ENCODE data around the gene CCDC33. TPM values are rescaled to one million over a fixed set of nuclear protein-coding genes. Genes with fewer than 3 reads are reported as not detected.

The CCDC33 gene
- total and polyA plus RNA-seq, 2 donors (not counting 1 experiment from before 2014, with no cell fraction given): not detected

DNA sequence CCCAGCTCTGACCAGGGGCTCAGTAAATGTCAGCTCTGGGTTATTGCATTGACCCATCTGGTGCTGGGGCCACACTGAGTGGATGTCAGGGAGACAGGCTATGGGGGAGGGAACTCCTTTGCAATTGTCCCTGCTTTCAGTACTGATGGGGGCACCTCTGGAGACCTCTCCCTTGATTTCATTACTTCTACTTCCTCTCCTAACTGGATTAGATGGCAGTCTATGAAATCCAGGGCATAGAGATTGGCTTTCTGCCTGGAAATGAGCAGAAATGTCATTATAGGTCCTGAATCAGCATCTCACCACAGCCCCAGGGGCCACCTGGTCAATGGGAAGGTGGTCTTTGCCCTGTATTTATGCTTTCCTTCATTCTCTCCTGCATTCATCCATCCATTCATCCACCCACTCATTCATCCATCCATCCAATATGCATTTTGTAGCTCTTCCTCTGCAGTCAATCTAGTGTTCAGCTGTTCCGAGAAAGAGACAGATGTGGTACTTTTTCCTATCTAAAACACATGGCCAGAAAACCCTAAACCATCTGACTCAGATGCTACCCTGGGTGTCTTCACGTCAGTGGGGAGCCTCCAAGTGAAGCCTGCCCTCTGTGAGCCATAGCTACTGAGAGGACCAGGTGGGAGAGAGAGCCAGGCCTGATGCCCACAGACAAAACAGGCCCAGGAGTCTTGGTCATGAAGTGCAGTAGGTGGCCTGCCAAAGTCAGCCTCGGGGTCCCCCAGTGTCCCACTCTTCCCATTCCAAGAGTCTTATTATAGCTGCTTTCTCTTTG, 57.1 kb downstream of the CCDC33 start:
- Histone ChIP-seq H3K4me1 (ENCODE audit: control insufficient read depth in 2 of 2, insufficient read depth in 2 of 2, low read length in 2 of 2) (no peaks in the 10 kb centered on the region), H3K27me3 (replicated peaks in 1 of 4; ENCODE audit: control extremely low read depth in 1 of 4, control insufficient read depth in 3 of 4, insufficient read depth in 4 of 4, low read length in 3 of 4) (peaks cover 0 to 29% (median 7%) of the 10 kb centered on the region in 4 experiments), H3K4me3 (ENCODE audit: control extremely low read depth in 1 of 5, extremely low read depth in 1 of 5, insufficient read depth in 1 of 5, low read depth in 2 of 5, low read length in 4 of 5) (no peak overlapping the region), H3K4me2 (replicated peaks; ENCODE audit: low read depth, low read length, poor library complexity, severe bottlenecking) (no peak overlapping the region), H4K20me1 (ENCODE audit: control insufficient read depth, insufficient read depth, low read length, poor library complexity, severe bottlenecking) (no peaks in the 10 kb centered on the region), H3K79me2 (ENCODE audit: control insufficient read depth, insufficient read depth, low read length) (no peaks in the 10 kb centered on the region), H3K36me3 (replicated peaks in 1 of 2; ENCODE audit: control extremely low read depth in 1 of 2, control insufficient read depth in 1 of 2, extremely low read depth in 1 of 2, insufficient read depth in 2 of 2, low read length in 1 of 2) (no peaks in the 10 kb centered on the region), H3K27ac (ENCODE audit: low read length in 2 of 2) (no peak overlapping the region), H3K9me3 (ENCODE audit: control extremely low read depth in 1 of 3, control insufficient read depth in 2 of 3, insufficient read depth in 1 of 3, low read length in 2 of 3) (peaks cover 0 to 12% (median 0%) of the 10 kb centered on the region in 3 donors), H3K9ac (ENCODE audit: low read length) (no peak overlapping the region), H2AFZ (ENCODE audit: insufficient read depth, low read depth, low read length, poor library complexity, severe bottlenecking) (no peak overlapping the region)
- intact Hi-C loops (cut with micrococcal nuclease): no loop called here
- WGBS (ENCODE audit: insufficient coverage): 69% methylated on average over 3 of the region's 3 CpGs
- Mint-ChIP-seq H3K27me3 (peaks cover 49% of the 10 kb centered on the region), H3K9me3 (ENCODE audit: insufficient read depth) (no peaks in the 10 kb centered on the region), H3K27ac (no peak overlapping the region), H3K4me1 (no peaks in the 10 kb centered on the region), H3K4me3 (no peak overlapping the region)
- CTCF ChIA-PET: no interaction called here
- DNase-seq (no peak), ATAC-seq (ENCODE audit: low read depth) (no peak)
- TF ChIP-seq EZH2 (IDR thresholded peaks at IDR 0.05; ENCODE audit: borderline replicate concordance, insufficient read depth, low read depth, low read length, poor library complexity, severe bottlenecking) (no peak), CTCF (IDR thresholded peaks at IDR 0.05) (no peak)
- POLR2A ChIA-PET: no interaction called here

DNA sequence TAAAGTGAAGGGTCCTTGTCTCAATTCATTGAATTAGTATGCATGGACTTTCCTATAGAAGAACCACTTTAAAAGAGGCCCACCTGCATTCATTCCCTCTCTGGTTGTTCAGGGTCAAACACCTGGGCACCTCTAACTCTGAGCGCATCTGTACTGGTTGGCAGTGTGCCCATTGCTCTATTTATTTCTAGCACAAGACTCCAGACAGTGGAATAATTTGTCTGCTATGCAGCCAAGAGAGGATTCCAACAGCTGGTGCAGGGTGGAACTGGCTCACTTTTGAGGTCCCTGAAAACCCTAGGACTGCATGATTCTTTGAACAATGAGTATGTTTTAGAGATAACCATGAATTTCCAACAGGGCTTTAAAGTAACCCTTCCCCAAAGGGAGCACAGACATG, 57.9 kb downstream of the CCDC33 start:
- no peaks in the 10 kb centered on the region for H3K4me1 Mint-ChIP-seq
- Histone ChIP-seq H3K36me3 (replicated peaks in 1 of 2; ENCODE audit: control extremely low read depth in 1 of 2, control insufficient read depth in 1 of 2, extremely low read depth in 1 of 2, insufficient read depth in 2 of 2, low read length in 1 of 2) (no peaks in the 10 kb centered on the region), H3K9ac (ENCODE audit: low read length) (no peak overlapping the region), H3K79me2 (ENCODE audit: control insufficient read depth, insufficient read depth, low read length) (no peaks in the 10 kb centered on the region), H3K27me3 (replicated peaks in 1 of 4; ENCODE audit: control extremely low read depth in 1 of 4, control insufficient read depth in 3 of 4, insufficient read depth in 4 of 4, low read length in 3 of 4) (peaks cover 0 to 30% (median 7%) of the 10 kb centered on the region in 4 experiments), H3K4me2 (replicated peaks; ENCODE audit: low read depth, low read length, poor library complexity, severe bottlenecking) (no peak overlapping the region), H3K9me3 (ENCODE audit: control extremely low read depth in 1 of 3, control insufficient read depth in 2 of 3, insufficient read depth in 1 of 3, low read length in 2 of 3) (peaks cover 0 to 12% (median 0%) of the 10 kb centered on the region in 3 donors), H2AFZ (ENCODE audit: insufficient read depth, low read depth, low read length, poor library complexity, severe bottlenecking) (no peak overlapping the region), H4K20me1 (ENCODE audit: control insufficient read depth, insufficient read depth, low read length, poor library complexity, severe bottlenecking) (no peaks in the 10 kb centered on the region), H3K4me3 (ENCODE audit: control extremely low read depth in 1 of 5, extremely low read depth in 1 of 5, insufficient read depth in 1 of 5, low read depth in 2 of 5, low read length in 4 of 5) (no peak overlapping the region), H3K27ac (ENCODE audit: low read length in 2 of 2) (no peak overlapping the region), H3K4me1 (ENCODE audit: control insufficient read depth in 2 of 2, insufficient read depth in 2 of 2, low read length in 2 of 2) (no peaks in the 10 kb centered on the region)
- ChIA-PET POLR2A (no interaction called here), CTCF (no interaction called here)
- H3K4me3 Mint-ChIP-seq: no peak overlapping the region
- DNase-seq (no peak), ATAC-seq (ENCODE audit: low read depth) (no peak)
- WGBS (ENCODE audit: insufficient coverage): no CpG with 5 or more reads among the region's 1 CpG
- H3K27me3 Mint-ChIP-seq: peaks cover 43% of the 10 kb centered on the region
- H3K27ac Mint-ChIP-seq: no peak overlapping the region
- intact Hi-C loops (cut with micrococcal nuclease): no loop called here
- no peak for TF ChIP-seq CTCF (IDR thresholded peaks at IDR 0.05)
- TF ChIP-seq EZH2 (IDR thresholded peaks at IDR 0.05; ENCODE audit: borderline replicate concordance, insufficient read depth, low read depth, low read length, poor library complexity, severe bottlenecking): no peak
- H3K9me3 Mint-ChIP-seq (ENCODE audit: insufficient read depth): no peaks in the 10 kb centered on the region
